ENCODE measurements around the gene CENPU. TPM values are rescaled to one million over a fixed set of nuclear protein-coding genes. Genes with fewer than 3 reads are reported as not detected.

CENPU gene
- total and polyA plus RNA-seq, 2 experiments from 2014 or later = 88.3 to 186 TPM

DNA sequence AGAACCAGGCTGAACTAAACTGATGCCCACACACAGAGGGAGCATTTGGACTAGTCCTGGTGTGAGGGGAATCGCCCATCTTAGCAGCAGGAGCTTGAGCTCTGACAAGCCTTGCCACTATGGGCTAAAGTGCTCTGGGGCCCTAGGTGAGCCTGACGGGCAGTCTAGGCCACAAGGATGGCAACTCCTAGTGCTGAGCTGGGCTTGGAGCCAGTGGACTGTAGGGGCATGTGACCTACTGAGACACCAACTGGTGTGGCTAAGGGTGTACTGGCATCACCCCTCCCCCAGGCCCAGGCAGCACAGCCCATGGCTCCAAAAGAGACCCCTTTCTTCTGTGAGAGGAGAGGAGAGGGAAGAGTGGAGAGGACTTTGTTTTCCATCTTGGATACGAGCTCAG lies 14.5 kb downstream of the CENPU start:
- peaks cover 3% of the 10 kb centered on the region for H3K27me3 Mint-ChIP-seq (ENCODE audit: insufficient read depth, low read depth, poor library complexity)
- TF ChIP-seq, protein P1, sequence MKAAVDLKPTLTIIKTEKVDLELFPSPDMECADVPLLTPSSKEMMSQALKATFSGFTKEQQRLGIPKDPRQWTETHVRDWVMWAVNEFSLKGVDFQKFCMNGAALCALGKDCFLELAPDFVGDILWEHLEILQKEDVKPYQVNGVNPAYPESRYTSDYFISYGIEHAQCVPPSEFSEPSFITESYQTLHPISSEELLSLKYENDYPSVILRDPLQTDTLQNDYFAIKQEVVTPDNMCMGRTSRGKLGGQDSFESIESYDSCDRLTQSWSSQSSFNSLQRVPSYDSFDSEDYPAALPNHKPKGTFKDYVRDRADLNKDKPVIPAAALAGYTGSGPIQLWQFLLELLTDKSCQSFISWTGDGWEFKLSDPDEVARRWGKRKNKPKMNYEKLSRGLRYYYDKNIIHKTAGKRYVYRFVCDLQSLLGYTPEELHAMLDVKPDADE (IDR thresholded peaks at IDR 0.05) = no peak
- TF ChIP-seq ZNF114 (CRISPR knock-in tag; IDR thresholded peaks at IDR 0.05) (no peak), CREB1 (CRISPR knock-in tag; IDR thresholded peaks at IDR 0.05; ENCODE audit: low read depth) (no peak), EZH2phosphoT487 (IDR thresholded peaks at IDR 0.05; ENCODE audit: unreplicated experiment) (no peak), JUNB (IDR thresholded peaks at IDR 0.05; ENCODE audit: unreplicated experiment) (no peak), EZH2 (IDR thresholded peaks at IDR 0.05; ENCODE audit: low read depth, unreplicated experiment) (no peak), STAT1 (IDR thresholded peaks at IDR 0.05; ENCODE audit: unreplicated experiment) (no peak), ZNF331 (CRISPR knock-in tag; IDR thresholded peaks at IDR 0.05; ENCODE audit: low read depth) (no peak)
- TF ChIP-seq, protein P2, sequence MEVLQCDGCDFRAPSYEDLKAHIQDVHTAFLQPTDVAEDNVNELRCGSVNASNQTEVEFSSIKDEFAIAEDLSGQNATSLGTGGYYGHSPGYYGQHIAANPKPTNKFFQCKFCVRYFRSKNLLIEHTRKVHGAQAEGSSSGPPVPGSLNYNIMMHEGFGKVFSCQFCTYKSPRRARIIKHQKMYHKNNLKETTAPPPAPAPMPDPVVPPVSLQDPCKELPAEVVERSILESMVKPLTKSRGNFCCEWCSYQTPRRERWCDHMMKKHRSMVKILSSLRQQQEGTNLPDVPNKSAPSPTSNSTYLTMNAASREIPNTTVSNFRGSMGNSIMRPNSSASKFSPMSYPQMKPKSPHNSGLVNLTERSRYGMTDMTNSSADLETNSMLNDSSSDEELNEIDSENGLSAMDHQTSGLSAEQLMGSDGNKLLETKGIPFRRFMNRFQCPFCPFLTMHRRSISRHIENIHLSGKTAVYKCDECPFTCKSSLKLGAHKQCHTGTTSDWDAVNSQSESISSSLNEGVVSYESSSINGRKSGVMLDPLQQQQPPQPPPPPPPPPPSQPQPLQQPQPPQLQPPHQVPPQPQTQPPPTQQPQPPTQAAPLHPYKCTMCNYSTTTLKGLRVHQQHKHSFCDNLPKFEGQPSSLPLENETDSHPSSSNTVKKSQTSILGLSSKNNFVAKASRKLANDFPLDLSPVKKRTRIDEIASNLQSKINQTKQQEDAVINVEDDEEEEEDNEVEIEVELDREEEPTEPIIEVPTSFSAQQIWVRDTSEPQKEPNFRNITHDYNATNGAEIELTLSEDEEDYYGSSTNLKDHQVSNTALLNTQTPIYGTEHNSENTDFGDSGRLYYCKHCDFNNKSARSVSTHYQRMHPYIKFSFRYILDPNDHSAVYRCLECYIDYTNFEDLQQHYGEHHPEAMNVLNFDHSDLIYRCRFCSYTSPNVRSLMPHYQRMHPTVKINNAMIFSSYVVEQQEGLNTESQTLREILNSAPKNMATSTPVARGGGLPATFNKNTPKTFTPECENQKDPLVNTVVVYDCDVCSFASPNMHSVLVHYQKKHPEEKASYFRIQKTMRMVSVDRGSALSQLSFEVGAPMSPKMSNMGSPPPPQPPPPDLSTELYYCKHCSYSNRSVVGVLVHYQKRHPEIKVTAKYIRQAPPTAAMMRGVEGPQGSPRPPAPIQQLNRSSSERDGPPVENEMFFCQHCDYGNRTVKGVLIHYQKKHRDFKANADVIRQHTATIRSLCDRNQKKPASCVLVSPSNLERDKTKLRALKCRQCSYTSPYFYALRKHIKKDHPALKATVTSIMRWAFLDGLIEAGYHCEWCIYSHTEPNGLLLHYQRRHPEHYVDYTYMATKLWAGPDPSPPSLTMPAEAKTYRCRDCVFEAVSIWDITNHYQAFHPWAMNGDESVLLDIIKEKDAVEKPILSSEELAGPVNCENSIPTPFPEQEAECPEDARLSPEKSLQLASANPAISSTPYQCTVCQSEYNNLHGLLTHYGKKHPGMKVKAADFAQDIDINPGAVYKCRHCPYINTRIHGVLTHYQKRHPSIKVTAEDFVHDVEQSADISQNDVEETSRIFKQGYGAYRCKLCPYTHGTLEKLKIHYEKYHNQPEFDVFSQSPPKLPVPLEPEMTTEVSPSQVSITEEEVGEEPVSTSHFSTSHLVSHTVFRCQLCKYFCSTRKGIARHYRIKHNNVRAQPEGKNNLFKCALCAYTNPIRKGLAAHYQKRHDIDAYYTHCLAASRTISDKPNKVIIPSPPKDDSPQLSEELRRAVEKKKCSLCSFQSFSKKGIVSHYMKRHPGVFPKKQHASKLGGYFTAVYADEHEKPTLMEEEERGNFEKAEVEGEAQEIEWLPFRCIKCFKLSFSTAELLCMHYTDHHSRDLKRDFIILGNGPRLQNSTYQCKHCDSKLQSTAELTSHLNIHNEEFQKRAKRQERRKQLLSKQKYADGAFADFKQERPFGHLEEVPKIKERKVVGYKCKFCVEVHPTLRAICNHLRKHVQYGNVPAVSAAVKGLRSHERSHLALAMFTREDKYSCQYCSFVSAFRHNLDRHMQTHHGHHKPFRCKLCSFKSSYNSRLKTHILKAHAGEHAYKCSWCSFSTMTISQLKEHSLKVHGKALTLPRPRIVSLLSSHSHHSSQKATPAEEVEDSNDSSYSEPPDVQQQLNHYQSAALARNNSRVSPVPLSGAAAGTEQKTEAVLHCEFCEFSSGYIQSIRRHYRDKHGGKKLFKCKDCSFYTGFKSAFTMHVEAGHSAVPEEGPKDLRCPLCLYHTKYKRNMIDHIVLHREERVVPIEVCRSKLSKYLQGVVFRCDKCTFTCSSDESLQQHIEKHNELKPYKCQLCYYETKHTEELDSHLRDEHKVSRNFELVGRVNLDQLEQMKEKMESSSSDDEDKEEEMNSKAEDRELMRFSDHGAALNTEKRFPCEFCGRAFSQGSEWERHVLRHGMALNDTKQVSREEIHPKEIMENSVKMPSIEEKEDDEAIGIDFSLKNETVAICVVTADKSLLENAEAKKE (CRISPR knock-in tag; IDR thresholded peaks at IDR 0.05) = no peak
- TF ChIP-seq, protein P3, sequence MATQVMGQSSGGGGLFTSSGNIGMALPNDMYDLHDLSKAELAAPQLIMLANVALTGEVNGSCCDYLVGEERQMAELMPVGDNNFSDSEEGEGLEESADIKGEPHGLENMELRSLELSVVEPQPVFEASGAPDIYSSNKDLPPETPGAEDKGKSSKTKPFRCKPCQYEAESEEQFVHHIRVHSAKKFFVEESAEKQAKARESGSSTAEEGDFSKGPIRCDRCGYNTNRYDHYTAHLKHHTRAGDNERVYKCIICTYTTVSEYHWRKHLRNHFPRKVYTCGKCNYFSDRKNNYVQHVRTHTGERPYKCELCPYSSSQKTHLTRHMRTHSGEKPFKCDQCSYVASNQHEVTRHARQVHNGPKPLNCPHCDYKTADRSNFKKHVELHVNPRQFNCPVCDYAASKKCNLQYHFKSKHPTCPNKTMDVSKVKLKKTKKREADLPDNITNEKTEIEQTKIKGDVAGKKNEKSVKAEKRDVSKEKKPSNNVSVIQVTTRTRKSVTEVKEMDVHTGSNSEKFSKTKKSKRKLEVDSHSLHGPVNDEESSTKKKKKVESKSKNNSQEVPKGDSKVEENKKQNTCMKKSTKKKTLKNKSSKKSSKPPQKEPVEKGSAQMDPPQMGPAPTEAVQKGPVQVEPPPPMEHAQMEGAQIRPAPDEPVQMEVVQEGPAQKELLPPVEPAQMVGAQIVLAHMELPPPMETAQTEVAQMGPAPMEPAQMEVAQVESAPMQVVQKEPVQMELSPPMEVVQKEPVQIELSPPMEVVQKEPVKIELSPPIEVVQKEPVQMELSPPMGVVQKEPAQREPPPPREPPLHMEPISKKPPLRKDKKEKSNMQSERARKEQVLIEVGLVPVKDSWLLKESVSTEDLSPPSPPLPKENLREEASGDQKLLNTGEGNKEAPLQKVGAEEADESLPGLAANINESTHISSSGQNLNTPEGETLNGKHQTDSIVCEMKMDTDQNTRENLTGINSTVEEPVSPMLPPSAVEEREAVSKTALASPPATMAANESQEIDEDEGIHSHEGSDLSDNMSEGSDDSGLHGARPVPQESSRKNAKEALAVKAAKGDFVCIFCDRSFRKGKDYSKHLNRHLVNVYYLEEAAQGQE (IDR thresholded peaks at IDR 0.05; ENCODE audit: unreplicated experiment) = no peak
- Histone ChIP-seq H3K79me2 (replicated peaks; ENCODE audit: insufficient read depth) (peaks cover 63% of the 10 kb centered on the region), H3K27ac (ENCODE audit: low read depth) (no peak overlapping the region), H3K27me3 (ENCODE audit: insufficient read depth) (no peaks in the 10 kb centered on the region), H2AFZ (no peak overlapping the region), H3K36me3 (ENCODE audit: insufficient read depth) (peaks cover 58% of the 10 kb centered on the region), H3K4me2 (no peak overlapping the region), H4K20me1 (replicated peaks; ENCODE audit: insufficient read depth) (peaks cover 35% of the 10 kb centered on the region), H3K4me1 (ENCODE audit: insufficient read depth) (no peaks in the 10 kb centered on the region), H3K9me2 (ENCODE audit: insufficient read depth) (no peaks in the 10 kb centered on the region), H3F3A (replicated peaks; ENCODE audit: low read depth) (no peaks in the 10 kb centered on the region), H3K4me3 (no peak overlapping the region)
- ATAC-seq (no peak), DNase-seq (ENCODE audit: low spot score) (no peak)
- peaks cover 3% of the 10 kb centered on the region; the same call in 1 of the 3 replicates for H3K4me1 Mint-ChIP-seq
- H3K27ac Mint-ChIP-seq = no peak overlapping the region
- H3K4me3 Mint-ChIP-seq = no peak overlapping the region
- H3K36me3 Mint-ChIP-seq (ENCODE audit: low read depth) = peaks cover 86% of the 10 kb centered on the region
- H3K9me3 Mint-ChIP-seq = no peaks in the 10 kb centered on the region

Measured in GM23338 (cell line).